ENCODE measurements around the gene C7.

The C7 gene

GRCh38 chr5:40939753-40940152 is 30.5 kb downstream of the C7 start:
- no peaks in the 10 kb centered on the region for H3K27me3 ChIP-seq (ENCODE audit: control insufficient read depth, insufficient read depth, low read length)

GRCh38 chr5:40945111-40945510 is 35.8 kb downstream of the C7 start:
- H3K4me1 ChIP-seq (ENCODE audit: control insufficient read depth, insufficient read depth, low read length), result no peaks in the 10 kb centered on the region
- no peaks in the 10 kb centered on the region for H3K36me3 ChIP-seq (ENCODE audit: control insufficient read depth, insufficient read depth, low read length)
- H3K27ac ChIP-seq (ENCODE audit: low read depth, low read length), result no peak overlapping the region
- H3K9ac ChIP-seq (ENCODE audit: low read length), result no peak overlapping the region
- no peaks in the 10 kb centered on the region for H3K27me3 ChIP-seq (ENCODE audit: control insufficient read depth, insufficient read depth, low read length)
- no peak overlapping the region for H3K4me3 ChIP-seq (ENCODE audit: low read length)

More at GRCh38 chr5:40939753-40940152, 30.5 kb downstream of the C7 start:
- Histone ChIP-seq H3K4me1 (ENCODE audit: control insufficient read depth, insufficient read depth, low read length) (no peaks in the 10 kb centered on the region), H3K27ac (ENCODE audit: low read depth, low read length) (no peak overlapping the region), H3K9ac (ENCODE audit: low read length) (no peak overlapping the region), H3K4me3 (ENCODE audit: low read length) (no peak overlapping the region), H3K36me3 (ENCODE audit: control insufficient read depth, insufficient read depth, low read length) (no peaks in the 10 kb centered on the region)

- Histone ChIP-seq H3K4me1 (ENCODE audit: control insufficient read depth, insufficient read depth, low read length) (no peaks in the 10 kb centered on the region), H3K36me3 (ENCODE audit: control insufficient read depth, insufficient read depth, low read length) (no peaks in the 10 kb centered on the region), H3K27ac (ENCODE audit: low read depth, low read length) (no peak overlapping the region), H3K9ac (ENCODE audit: low read length) (no peak overlapping the region), H3K27me3 (ENCODE audit: control insufficient read depth, insufficient read depth, low read length) (no peaks in the 10 kb centered on the region), H3K4me3 (ENCODE audit: low read length) (no peak overlapping the region)
Measured at GRCh38 chr5:40955313-40955712, 46.0 kb downstream of the C7 start.

- Histone ChIP-seq H3K4me3 (ENCODE audit: low read length) (no peak overlapping the region), H3K4me1 (ENCODE audit: control insufficient read depth, insufficient read depth, low read length) (no peaks in the 10 kb centered on the region)
Measured at GRCh38 chr5:40957048-40957447, 47.8 kb downstream of the C7 start.

GRCh38 chr5:40958811-40959210 is 49.5 kb downstream of the C7 start:
- Histone ChIP-seq H3K27ac (ENCODE audit: low read depth, low read length) (no peak overlapping the region), H3K27me3 (ENCODE audit: control insufficient read depth, insufficient read depth, low read length) (no peaks in the 10 kb centered on the region), H3K4me3 (ENCODE audit: low read length) (no peak overlapping the region), H3K9ac (ENCODE audit: low read length) (no peak overlapping the region), H3K4me1 (ENCODE audit: control insufficient read depth, insufficient read depth, low read length) (no peaks in the 10 kb centered on the region), H3K36me3 (ENCODE audit: control insufficient read depth, insufficient read depth, low read length) (no peaks in the 10 kb centered on the region)

More at GRCh38 chr5:40957048-40957447, 47.8 kb downstream of the C7 start:
- Histone ChIP-seq H3K36me3 (ENCODE audit: control insufficient read depth, insufficient read depth, low read length) (no peaks in the 10 kb centered on the region), H3K9ac (ENCODE audit: low read length) (no peak overlapping the region), H3K27me3 (ENCODE audit: control insufficient read depth, insufficient read depth, low read length) (no peaks in the 10 kb centered on the region), H3K27ac (ENCODE audit: low read depth, low read length) (no peak overlapping the region)

GRCh38 chr5:40960037-40960436 is 50.7 kb downstream of the C7 start:
- no peak overlapping the region for H3K27ac ChIP-seq (ENCODE audit: low read depth, low read length)
- no peaks in the 10 kb centered on the region for H3K36me3 ChIP-seq (ENCODE audit: control insufficient read depth, insufficient read depth, low read length)
- H3K4me1 ChIP-seq (ENCODE audit: control insufficient read depth, insufficient read depth, low read length), result no peaks in the 10 kb centered on the region
- no peaks in the 10 kb centered on the region for H3K27me3 ChIP-seq (ENCODE audit: control insufficient read depth, insufficient read depth, low read length)
- H3K9ac ChIP-seq (ENCODE audit: low read length), result no peak overlapping the region
- no peak overlapping the region for H3K4me3 ChIP-seq (ENCODE audit: low read length)

GRCh38 chr5:40962207-40962955 is 53.1 kb downstream of the C7 start:
- Histone ChIP-seq H3K9ac (ENCODE audit: low read length) (no peak overlapping the region), H3K27me3 (ENCODE audit: control insufficient read depth, insufficient read depth, low read length) (no peaks in the 10 kb centered on the region), H3K27ac (ENCODE audit: low read depth, low read length) (no peak overlapping the region), H3K36me3 (ENCODE audit: control insufficient read depth, insufficient read depth, low read length) (no peaks in the 10 kb centered on the region), H3K4me1 (ENCODE audit: control insufficient read depth, insufficient read depth, low read length) (no peaks in the 10 kb centered on the region), H3K4me3 (ENCODE audit: low read length) (no peak overlapping the region)

GRCh38 chr5:40972434-40972833 is 63.1 kb downstream of the C7 start:
- Histone ChIP-seq H3K9ac (ENCODE audit: low read length) (no peak overlapping the region), H3K27ac (ENCODE audit: low read depth, low read length) (no peak overlapping the region), H3K36me3 (ENCODE audit: control insufficient read depth, insufficient read depth, low read length) (no peaks in the 10 kb centered on the region), H3K27me3 (ENCODE audit: control insufficient read depth, insufficient read depth, low read length) (no peaks in the 10 kb centered on the region), H3K4me3 (ENCODE audit: low read length) (no peak overlapping the region), H3K4me1 (ENCODE audit: control insufficient read depth, insufficient read depth, low read length) (peaks cover 2% of the 10 kb centered on the region)

GRCh38 chr5:40973364-40974004 is 64.2 kb downstream of the C7 start:
- Histone ChIP-seq H3K27me3 (ENCODE audit: control insufficient read depth, insufficient read depth, low read length) (no peaks in the 10 kb centered on the region), H3K27ac (ENCODE audit: low read depth, low read length) (no peak overlapping the region), H3K4me3 (ENCODE audit: low read length) (no peak overlapping the region), H3K36me3 (ENCODE audit: control insufficient read depth, insufficient read depth, low read length) (no peaks in the 10 kb centered on the region), H3K4me1 (ENCODE audit: control insufficient read depth, insufficient read depth, low read length) (peaks cover 2% of the 10 kb centered on the region), H3K9ac (ENCODE audit: low read length) (no peak overlapping the region)

- Histone ChIP-seq H3K4me1 (ENCODE audit: control insufficient read depth, insufficient read depth, low read length) (peaks cover 2% of the 10 kb centered on the region), H3K4me3 (ENCODE audit: low read length) (no peak overlapping the region), H3K27ac (ENCODE audit: low read depth, low read length) (no peak overlapping the region), H3K36me3 (ENCODE audit: control insufficient read depth, insufficient read depth, low read length) (no peaks in the 10 kb centered on the region), H3K9ac (ENCODE audit: low read length) (no peak overlapping the region), H3K27me3 (ENCODE audit: control insufficient read depth, insufficient read depth, low read length) (no peaks in the 10 kb centered on the region)
Measured at GRCh38 chr5:40976041-40976440, 66.7 kb downstream of the C7 start.

GRCh38 chr5:40976836-40977235 is 67.5 kb downstream of the C7 start:
- Histone ChIP-seq H3K4me1 (ENCODE audit: control insufficient read depth, insufficient read depth, low read length) (peaks cover 2% of the 10 kb centered on the region), H3K36me3 (ENCODE audit: control insufficient read depth, insufficient read depth, low read length) (no peaks in the 10 kb centered on the region), H3K27ac (ENCODE audit: low read depth, low read length) (no peak overlapping the region), H3K27me3 (ENCODE audit: control insufficient read depth, insufficient read depth, low read length) (no peaks in the 10 kb centered on the region), H3K4me3 (ENCODE audit: low read length) (no peak overlapping the region), H3K9ac (ENCODE audit: low read length) (no peak overlapping the region)

- Histone ChIP-seq H3K36me3 (ENCODE audit: control insufficient read depth, insufficient read depth, low read length) (no peaks in the 10 kb centered on the region), H3K27me3 (ENCODE audit: control insufficient read depth, insufficient read depth, low read length) (no peaks in the 10 kb centered on the region), H3K9ac (ENCODE audit: low read length) (no peak overlapping the region), H3K4me1 (ENCODE audit: control insufficient read depth, insufficient read depth, low read length) (peaks cover 2% of the 10 kb centered on the region), H3K27ac (ENCODE audit: low read depth, low read length) (no peak overlapping the region), H3K4me3 (ENCODE audit: low read length) (no peak overlapping the region)
Measured at GRCh38 chr5:40981420-40981819, 72.1 kb downstream of the C7 start.

- Histone ChIP-seq H3K9ac (ENCODE audit: low read length) (no peak overlapping the region), H3K4me3 (ENCODE audit: low read length) (no peak overlapping the region), H3K27ac (ENCODE audit: low read depth, low read length) (no peak overlapping the region), H3K36me3 (ENCODE audit: control insufficient read depth, insufficient read depth, low read length) (no peaks in the 10 kb centered on the region), H3K4me1 (ENCODE audit: control insufficient read depth, insufficient read depth, low read length) (no peaks in the 10 kb centered on the region), H3K27me3 (ENCODE audit: control insufficient read depth, insufficient read depth, low read length) (no peaks in the 10 kb centered on the region)
Measured at GRCh38 chr5:40983781-40984180, 74.5 kb downstream of the C7 start.
